Glutamatergic neuron (in vitro differentiated cells): ENCODE data around the gene AXIN2. TPM values are rescaled to one million over a fixed set of nuclear protein-coding genes. Genes with fewer than 3 reads are reported as not detected.
"Not testable (repeated sequence)": the region's sequence is repeated elsewhere in the genome, so short reads cannot be mapped to it uniquely, and the experiment has no call there.

Experiments used
- DNase-seq: peaks from one replicate; pipeline ENCODE4 v3.0.0; 2022
- H3K27ac Mint-ChIP-seq: one replicate; pipeline ENCODE4 v1.8.0; 2020; ENCODE audit warnings: mild to moderate bottlenecking, mixed read lengths, inconsistent platforms; ENCODE audit not compliant: unreplicated experiment
- H3K27me3 Mint-ChIP-seq: one replicate; pipeline ENCODE4 v1.8.0; 2020; ENCODE audit warnings: mild to moderate bottlenecking, moderate library complexity, mixed read lengths, inconsistent platforms; ENCODE audit not compliant: unreplicated experiment
- H3K36me3 Mint-ChIP-seq: one replicate; pipeline ENCODE4 v1.8.0; 2020; ENCODE audit warnings: mild to moderate bottlenecking, mixed read lengths, inconsistent platforms; ENCODE audit not compliant: unreplicated experiment
- H3K4me1 Mint-ChIP-seq: one replicate; pipeline ENCODE4 v1.8.0; 2020; ENCODE audit warnings: mild to moderate bottlenecking, low read depth, mixed read lengths, inconsistent platforms; ENCODE audit not compliant: unreplicated experiment
- H3K4me3 Mint-ChIP-seq: one replicate; pipeline ENCODE4 v1.8.0; 2020; ENCODE audit warnings: mild to moderate bottlenecking, mixed read lengths, inconsistent platforms; ENCODE audit not compliant: unreplicated experiment
- H3K9me3 Mint-ChIP-seq: one replicate; pipeline ENCODE4 v1.8.0; 2020; ENCODE audit warnings: mild to moderate bottlenecking, moderate library complexity, mixed read lengths, inconsistent platforms; ENCODE audit not compliant: unreplicated experiment
- CTCF ChIP-seq: fragments of 200-600 bp; sonication (generic); IDR thresholded peaks from one replicate; pipeline ENCODE4 v1.5.0; 2021; ENCODE audit not compliant: partially characterized antibody, unreplicated experiment
- total RNA-seq: library from RNA; stranded (reverse); fragmentation: NEBNext Ultra II Directional; extraction: Animal tissue kit (Norgen Biotek cat#: 25700); gene quantifications from one replicate; pipeline ENCODE4 v1.2.1, GENCODE V29; 2021; ENCODE audit not compliant: unreplicated experiment

The AXIN2 gene
- total RNA-seq, 1 donor from 2014 or later: 26.5 TPM

DNA sequence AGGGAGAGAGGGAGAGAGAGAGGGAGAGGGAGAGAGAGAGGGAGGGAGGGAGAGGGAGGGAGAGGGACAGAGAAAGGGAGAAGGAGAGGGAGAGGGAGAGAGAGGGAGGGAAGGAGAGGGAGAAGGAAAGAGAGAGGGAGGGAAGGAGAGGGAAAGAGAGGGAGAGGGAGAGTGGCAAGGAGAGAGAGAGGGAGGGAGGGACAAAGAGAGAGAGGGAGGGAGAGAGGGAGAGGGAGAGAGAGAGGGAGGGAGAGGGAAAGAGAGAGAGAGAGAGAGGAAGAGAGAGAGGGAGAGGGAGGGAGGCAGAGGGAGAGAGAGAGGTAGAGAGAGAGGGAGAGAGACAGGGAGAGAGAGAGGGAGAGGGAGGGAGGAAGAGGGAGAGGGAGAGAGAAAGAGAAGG is 73.5 kb downstream of the AXIN2 start:
- Mint-ChIP-seq H3K9me3 (peaks cover 20% of the 10 kb centered on the region), H3K27me3 (peaks cover 3% of the 10 kb centered on the region), H3K4me1 (peaks cover 21% of the 10 kb centered on the region), H3K36me3 (peaks cover 6% of the 10 kb centered on the region), H3K4me3 (no peak overlapping the region), H3K27ac (no peak overlapping the region)
- DNase-seq: no peak
- TF ChIP-seq CTCF: no peak

GRCh38 chr17:65487161-65487560 is 74.3 kb downstream of the AXIN2 start:
- DNase-seq: no peak
- peaks cover 3% of the 10 kb centered on the region for H3K27me3 Mint-ChIP-seq
- no peak overlapping the region for H3K4me3 Mint-ChIP-seq
- peaks cover 21% of the 10 kb centered on the region for H3K4me1 Mint-ChIP-seq
- peak overlapping the region; percentile 43 for H3K27ac Mint-ChIP-seq
- TF ChIP-seq CTCF: no peak
- peaks cover 9% of the 10 kb centered on the region for H3K36me3 Mint-ChIP-seq
- H3K9me3 Mint-ChIP-seq: peaks cover 22% of the 10 kb centered on the region

DNA sequence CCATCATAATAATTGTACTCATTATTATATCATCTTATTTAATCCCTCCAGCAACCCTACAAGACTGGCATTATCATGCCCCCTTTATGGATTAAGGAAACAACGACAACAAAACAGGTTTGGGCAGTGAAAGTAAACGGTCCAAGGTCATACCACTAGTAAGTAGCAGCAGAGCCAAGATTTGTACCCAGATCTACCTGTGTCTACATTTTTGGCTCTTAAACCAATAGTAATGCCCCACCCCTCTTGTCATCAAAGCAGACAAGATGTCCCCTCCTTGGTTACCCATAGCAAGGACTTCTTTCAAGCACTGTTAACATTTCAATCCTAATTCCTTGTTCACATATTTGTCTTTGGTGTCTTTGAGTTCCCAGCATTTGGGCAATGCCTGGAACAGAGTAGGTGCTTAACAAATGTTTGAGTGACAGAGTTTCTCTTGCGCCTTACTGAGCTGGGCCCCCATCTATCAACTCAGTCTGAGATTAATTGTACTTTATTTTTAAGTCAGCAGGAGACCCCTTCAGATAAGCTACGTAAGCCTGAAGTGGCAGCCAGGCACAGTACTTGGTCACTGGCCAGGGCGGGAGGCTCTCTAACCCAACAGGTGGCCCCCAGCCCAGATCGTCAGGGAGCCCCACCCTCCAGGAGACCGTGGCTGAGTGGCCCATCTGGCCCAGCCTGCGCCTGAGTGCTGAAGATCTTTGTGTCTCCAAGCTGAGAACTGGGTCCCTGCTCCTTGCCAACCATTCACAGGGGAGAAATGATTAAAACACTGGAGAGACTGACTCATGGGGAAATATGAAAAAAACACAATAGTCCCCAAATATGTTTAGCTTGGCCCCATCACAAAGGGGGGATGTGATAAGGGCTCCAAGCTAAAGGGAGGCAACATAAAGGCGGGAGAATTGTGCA is 75.8 kb downstream of the AXIN2 start:
- Mint-ChIP-seq H3K27ac (peak overlapping the region; percentile 82), H3K4me3 (peak overlapping the region; percentile 30), H3K27me3 (peaks cover 3% of the 10 kb centered on the region), H3K36me3 (peaks cover 16% of the 10 kb centered on the region), H3K9me3 (peaks cover 21% of the 10 kb centered on the region), H3K4me1 (peaks cover 19% of the 10 kb centered on the region)
- DNase-seq: no peak
- no peak for TF ChIP-seq CTCF

DNA sequence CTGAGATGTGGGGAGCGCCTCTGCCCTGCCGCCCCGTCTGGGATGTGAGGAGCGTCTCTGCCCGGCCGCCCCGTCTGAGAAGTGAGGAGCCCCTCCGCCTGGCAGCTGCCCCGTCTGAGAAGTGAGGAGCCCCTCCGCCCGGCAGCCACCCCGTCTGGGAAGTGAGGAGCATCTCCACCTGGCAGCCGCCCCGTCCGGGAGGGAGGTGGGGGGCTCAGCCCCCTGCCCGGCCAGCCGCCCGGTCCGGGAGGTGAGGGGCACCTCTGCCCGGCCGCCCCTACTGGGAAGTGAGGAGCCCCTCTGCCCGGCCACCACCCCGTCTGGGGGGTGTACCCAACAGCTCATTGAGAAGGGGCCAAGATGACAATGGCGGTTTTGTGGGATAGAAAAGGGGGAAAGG is 77.0 kb downstream of the AXIN2 start:
- H3K4me3 Mint-ChIP-seq, H3K27me3 Mint-ChIP-seq, DNase-seq: not testable (repeated sequence)
- peak overlapping the region; percentile 62 for H3K27ac Mint-ChIP-seq
- H3K36me3 Mint-ChIP-seq: peaks cover 16% of the 10 kb centered on the region
- H3K4me1 Mint-ChIP-seq: peaks cover 13% of the 10 kb centered on the region
- peaks cover 17% of the 10 kb centered on the region for H3K9me3 Mint-ChIP-seq

DNA sequence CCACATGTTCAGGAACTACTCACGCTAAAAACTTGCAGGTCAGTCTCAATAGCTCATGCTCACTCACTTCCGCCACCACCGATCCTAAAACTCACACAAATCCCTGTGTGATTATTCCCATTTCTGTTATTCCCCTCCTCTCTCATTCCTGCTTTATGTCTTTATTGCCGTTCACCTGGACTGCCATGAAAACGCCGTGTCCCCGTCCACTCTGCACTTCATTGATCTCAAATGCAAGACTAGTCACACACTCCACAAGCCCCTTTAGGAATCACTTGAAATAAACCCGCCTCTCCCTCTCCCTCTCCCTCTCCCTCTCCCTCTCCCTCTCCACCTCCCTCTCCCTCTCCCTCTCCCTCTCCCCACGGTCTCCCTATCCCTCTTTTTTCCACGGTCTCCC is 78.0 kb downstream of the AXIN2 start:
- DNase-seq: no peak
- H3K4me3 Mint-ChIP-seq: no peak overlapping the region
- TF ChIP-seq CTCF: no peak
- H3K27ac Mint-ChIP-seq: no peak overlapping the region
- peaks cover 13% of the 10 kb centered on the region for H3K9me3 Mint-ChIP-seq
- no peaks in the 10 kb centered on the region for H3K27me3 Mint-ChIP-seq
- H3K4me1 Mint-ChIP-seq: peaks cover 9% of the 10 kb centered on the region
- H3K36me3 Mint-ChIP-seq: peaks cover 16% of the 10 kb centered on the region
